HG02642 (cell line): Measurements from ENCODE around the gene KDM6B.

Experiments
- ATAC-seq: cut with Tn5 transposase; IDR thresholded peaks from one replicate; pipeline ENCODE4 v1.9.1; 2021; ENCODE audit warnings: mild to moderate bottlenecking; ENCODE audit not compliant: unreplicated experiment, poor library complexity

Gene KDM6B

DNA sequence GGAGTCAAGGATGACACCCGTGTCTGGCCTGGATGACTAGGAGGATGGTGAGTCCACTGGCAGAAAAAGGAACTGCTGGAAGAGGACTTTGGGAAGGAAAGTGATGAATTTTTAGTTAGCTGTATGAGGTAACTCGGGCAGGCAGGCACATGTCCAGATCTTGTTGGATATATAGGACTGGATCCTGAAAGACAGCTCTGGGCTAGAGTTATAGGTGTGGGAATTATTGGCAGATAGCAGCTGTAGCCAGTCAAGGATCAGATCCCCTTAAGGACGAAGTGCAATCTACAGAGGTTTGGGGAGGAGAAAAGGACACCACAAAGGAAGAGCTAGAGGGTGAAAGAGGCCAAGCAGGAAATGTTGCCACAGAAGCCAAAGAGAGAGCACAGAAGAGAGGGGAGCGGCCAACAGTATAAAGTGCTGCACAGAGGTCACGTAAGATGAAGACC is 33.9 kb downstream of the KDM6B start:
- no peak for ATAC-seq

DNA sequence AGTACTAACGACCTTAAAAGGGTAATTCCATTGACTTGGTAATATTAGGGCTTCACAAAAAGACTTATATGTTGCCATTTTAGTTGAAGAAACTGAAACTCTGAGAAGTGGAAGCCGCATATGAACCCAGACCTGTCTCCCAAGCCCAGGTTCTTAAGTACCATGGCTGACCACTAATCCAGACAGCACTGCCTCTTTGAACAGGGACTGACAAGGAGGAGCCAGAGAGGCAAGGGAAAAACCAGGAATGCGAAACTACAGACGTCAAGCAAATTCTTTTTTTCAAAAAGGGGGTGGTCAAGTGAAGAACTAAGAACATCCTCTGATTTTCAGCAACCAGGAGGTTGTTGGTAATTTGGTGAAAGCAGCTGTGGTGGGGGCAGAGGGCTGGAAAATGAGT is 39.0 kb downstream of the KDM6B start:
- ATAC-seq: no peak

DNA sequence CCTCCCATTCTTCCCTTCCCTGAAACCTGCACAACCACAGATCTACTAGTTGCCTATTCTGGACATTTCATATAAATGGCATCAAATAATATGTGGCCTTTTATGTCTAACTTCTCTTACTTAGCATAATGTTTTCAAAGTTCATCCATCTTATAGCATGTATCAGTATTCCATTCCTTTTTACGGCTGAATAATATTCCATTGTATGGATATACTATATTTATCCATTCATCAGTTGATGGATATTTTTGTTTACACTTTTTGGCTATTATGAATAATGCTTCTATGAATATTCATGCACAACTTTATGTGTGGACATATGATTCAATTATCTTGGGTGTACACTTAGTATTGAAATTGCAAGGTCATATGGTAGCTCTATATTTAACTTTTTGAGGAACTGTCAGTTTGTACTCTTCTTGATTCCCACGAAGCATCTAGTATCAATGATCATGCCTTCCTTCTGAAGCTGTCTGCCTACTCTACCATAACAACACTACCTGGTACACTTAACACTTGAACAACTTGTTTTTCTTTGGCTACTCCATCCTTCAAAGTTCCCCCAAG is 41.9 kb downstream of the KDM6B start:
- no peak for ATAC-seq

DNA sequence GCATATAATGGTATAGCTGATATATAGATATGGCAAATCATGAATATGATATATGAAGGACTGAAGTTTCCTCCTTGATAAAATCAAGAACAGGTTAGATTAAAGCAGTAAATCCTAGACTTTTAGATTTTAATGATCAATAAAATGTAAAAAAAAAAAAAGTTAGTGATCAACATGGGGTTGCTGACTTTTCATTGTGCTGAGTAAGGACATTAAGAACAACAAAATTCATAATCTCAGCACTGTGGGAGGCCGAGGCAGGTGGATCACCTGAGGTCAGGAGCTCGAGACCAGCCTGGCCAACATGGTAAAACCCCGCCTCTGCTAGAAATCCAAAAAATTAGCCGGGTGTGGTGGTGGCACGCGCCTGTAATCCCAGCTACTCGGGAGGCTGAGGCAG is 44.2 kb downstream of the KDM6B start:
- no peak for ATAC-seq

DNA sequence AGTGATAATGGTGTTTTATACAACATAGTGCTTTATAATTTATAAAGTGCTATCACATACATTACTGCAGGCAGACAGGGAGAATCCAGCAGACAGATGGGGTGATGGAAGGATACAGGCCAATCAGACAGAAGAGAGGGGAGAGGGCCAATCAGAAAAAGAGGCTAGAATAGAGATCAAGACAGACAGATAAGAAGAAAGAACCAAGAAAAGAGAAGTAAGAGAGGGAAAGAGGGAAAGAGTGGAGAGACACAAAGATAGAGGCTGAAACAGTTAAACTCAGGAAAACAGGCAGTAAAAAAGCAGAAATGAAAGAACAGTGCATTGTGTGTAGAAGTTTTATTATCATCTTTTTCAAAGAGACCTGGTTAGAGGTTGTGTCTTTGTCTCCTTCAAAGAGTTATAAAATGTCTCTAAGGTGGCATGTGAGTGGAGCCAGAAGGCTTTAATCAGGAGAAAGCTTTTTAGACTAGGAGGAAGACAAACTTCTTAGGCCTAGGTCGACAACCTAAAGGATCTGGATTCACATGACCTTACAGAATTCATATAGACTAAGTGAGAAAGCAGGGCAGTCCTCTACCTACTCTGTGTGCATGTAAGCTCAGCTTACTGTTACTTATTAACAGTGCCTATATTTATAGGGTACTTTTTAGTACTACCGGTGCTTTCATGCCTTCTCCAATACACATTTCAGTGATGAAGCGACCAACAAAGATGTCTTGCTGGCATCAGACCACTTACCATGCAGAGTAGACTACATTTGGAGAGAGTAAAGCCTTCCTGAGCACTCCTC is 46.3 kb downstream of the KDM6B start:
- ATAC-seq: no peak

DNA sequence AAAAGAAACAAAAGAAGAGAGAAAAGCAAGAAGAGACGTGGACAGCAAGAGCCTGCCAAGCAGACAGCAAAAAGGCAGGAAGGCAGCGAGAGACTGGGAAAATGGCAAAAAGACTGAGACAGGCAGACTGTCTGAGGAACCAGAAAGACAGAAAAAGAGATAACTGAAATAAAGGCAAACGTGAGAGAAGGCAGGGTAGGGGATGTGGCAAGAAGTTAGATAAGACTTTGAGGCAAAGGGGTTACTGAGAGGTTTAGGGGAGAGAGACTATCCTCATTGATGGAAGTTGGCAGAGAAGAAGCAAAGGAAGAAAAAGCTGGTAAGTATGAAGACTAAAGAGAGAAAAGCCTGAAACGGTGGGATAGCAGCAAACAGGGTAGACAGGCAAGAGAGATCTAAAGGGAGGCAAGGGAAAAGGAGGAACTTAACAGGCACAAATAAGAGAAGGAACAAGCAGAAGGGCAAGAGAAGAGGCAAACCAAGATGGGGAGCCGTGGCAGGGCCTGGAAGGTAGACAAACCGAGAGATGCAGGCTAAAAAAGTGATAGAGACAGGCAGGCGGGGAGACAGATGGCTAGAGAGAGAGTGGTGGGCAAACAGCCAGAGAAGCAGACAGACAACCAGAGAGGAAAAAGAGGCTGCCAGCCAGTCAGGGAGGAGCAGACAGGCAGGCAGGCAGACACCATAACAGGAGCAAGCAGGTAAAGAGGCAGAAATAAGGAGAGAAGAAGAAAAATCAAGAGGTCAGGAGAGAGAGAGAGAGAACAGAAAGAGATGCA is 47.4 kb downstream of the KDM6B start:
- ATAC-seq: no peak

DNA sequence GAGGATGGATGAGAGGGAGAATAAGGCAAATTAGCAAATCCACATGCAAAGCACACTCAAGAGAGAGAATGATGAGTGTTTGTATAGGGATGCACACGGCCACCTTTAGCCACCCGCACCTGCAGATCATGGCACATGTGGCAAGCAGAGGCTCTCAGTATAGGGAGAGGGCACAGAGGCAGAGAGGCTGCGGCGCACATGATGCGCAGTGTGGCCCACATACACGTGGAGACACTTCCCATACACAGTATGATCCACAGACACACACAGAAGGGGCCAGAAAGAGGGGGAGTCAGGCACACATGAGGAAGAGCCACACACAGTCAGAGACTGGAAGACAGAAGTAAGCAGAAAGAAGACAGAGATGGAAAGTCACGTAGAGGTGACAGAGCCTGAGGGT is 48.1 kb downstream of the KDM6B start:
- ATAC-seq: no peak

DNA sequence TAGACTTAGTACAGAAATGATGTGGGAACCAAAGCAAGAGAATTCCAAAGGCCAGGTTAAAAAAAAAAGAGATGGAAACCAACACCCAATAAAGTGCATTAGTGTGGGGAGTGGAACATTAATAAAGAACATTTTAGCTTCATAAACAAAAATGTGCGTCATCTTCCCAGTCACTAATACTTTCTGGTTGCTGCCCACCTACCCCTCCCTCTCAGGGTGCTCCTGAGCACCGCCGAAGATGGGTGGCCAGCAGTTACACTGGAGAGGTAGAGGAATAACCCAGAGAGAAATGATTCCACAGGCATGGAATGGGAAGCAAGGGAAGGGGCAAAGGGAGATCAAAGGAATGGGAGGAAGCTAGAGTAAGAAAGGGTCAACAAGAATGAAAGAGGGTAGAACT is 48.6 kb downstream of the KDM6B start:
- ATAC-seq: no peak
